ENCODE data around the gene PLEKHH1.

- TF ChIP-seq CTCF (IDR thresholded peaks at IDR 0.05) (no peak), ZFX (IDR thresholded peaks at IDR 0.05; ENCODE audit: borderline replicate concordance) (no peak)
Observed at GRCh38 chr14:67569651-67570290, 36.7 kb downstream of the PLEKHH1 start.
